ENCODE data around the gene ADD3. TPM values are rescaled to one million over a fixed set of nuclear protein-coding genes. Genes with fewer than 3 reads are reported as not detected.

ADD3 gene
- total and polyA plus RNA-seq, 10 of the 15 experiments (the other 5 are each of a cell fraction or from before 2014, with no cell fraction given) = 27.3 to 129 (median 67.8) TPM

- no peak for TF ChIP-seq ZNF384 (IDR thresholded peaks at IDR 0.05; ENCODE audit: borderline replicate concordance, low read depth, low read length)
- TF ChIP-seq CHD1 (IDR thresholded peaks at IDR 0.05; ENCODE audit: low read depth, low read length) = no peak
- TF ChIP-seq ZZZ3 (IDR thresholded peaks at IDR 0.05; ENCODE audit: control insufficient read depth, insufficient read length, low read depth) = no peak
- no peak for TF ChIP-seq SMARCA5 (IDR thresholded peaks at IDR 0.05)
- no peak for TF ChIP-seq RELA (IDR thresholded peaks at IDR 0.05; ENCODE audit: borderline replicate concordance, partially characterized antibody)
- peak; percentile 57; the same call in 1 of the 2 replicates for TF ChIP-seq CHD2 (IDR thresholded peaks at IDR 0.05; ENCODE audit: borderline replicate concordance, low read depth, low read length)
- peak; percentile 38; the same call in 1 of the 2 replicates for TF ChIP-seq ATF7 (IDR thresholded peaks at IDR 0.05; ENCODE audit: low read depth)
- peak; percentile 16; the same call in 1 of the 2 replicates for TF ChIP-seq JUNB (IDR thresholded peaks at IDR 0.05)
- no peak for TF ChIP-seq ESRRA (IDR thresholded peaks at IDR 0.05; ENCODE audit: low read length)
- TF ChIP-seq IRF4 (IDR thresholded peaks at IDR 0.05; ENCODE audit: low read depth, low read length) = peak; percentile 49; the same call in 1 of the 2 replicates
- no peak for TF ChIP-seq PKNOX1 (IDR thresholded peaks at IDR 0.05)
- TF ChIP-seq ELK1 (IDR thresholded peaks at IDR 0.05; ENCODE audit: low read depth, low read length) = no peak
- 0 out of 2 replicates have a peak, but pooled peaks have one; percentile 38 for TF ChIP-seq ZNF207 (IDR thresholded peaks at IDR 0.05; ENCODE audit: borderline replicate concordance)
- TF ChIP-seq CREM (IDR thresholded peaks at IDR 0.05; ENCODE audit: low read depth) = 0 out of 2 replicates have a peak, but pooled peaks have one; percentile 26
- TF ChIP-seq WRNIP1 (IDR thresholded peaks at IDR 0.05; ENCODE audit: borderline replicate concordance, low read depth, low read length) = no peak
- peak; percentile 22; the same call in 1 of the 2 replicates for TF ChIP-seq MLLT1 (IDR thresholded peaks at IDR 0.05)
- TF ChIP-seq PAX5 (IDR thresholded peaks at IDR 0.05; ENCODE audit: borderline replicate concordance, low read depth, low read length) = 0 out of 2 replicates have a peak, but pooled peaks have one; percentile 18
- TF ChIP-seq KLF5 (IDR thresholded peaks at IDR 0.05; ENCODE audit: partially characterized antibody) = peak; percentile 45
- TF ChIP-seq RUNX3 (IDR thresholded peaks at IDR 0.05; ENCODE audit: low read length) = peak; percentile 28; the same call in 1 of the 2 replicates
- no peak for TF ChIP-seq ATF2 (IDR thresholded peaks at IDR 0.05; ENCODE audit: low read length)
- no peak for TF ChIP-seq KAT2A (conservative IDR thresholded peaks at IDR 0.05; ENCODE audit: control insufficient read depth, low read depth, low read length)
- no peak for TF ChIP-seq STAT1 (conservative IDR thresholded peaks at IDR 0.05)
- TF ChIP-seq USF1 (IDR thresholded peaks at IDR 0.05; ENCODE audit: borderline replicate concordance, extremely low read length, insufficient read depth, low read depth, low read length) = no peak
- TF ChIP-seq SUZ12 (IDR thresholded peaks at IDR 0.05; ENCODE audit: unreplicated experiment) = no peak
- TF ChIP-seq BMI1 (IDR thresholded peaks at IDR 0.05; ENCODE audit: borderline replicate concordance) = no peak
- 0 out of 2 replicates have a peak, but pooled peaks have one; percentile 66 for TF ChIP-seq RB1 (IDR thresholded peaks at IDR 0.05; ENCODE audit: borderline replicate concordance)
- TF ChIP-seq NR2F1 (conservative IDR thresholded peaks at IDR 0.05) = peak; percentile 84; the same call in 1 of the 2 replicates
These were observed 553 bp upstream of the ADD3 start (continued) for GRCh38 chr10:110007161-110007700.

All from GM12878 (cell line).